ENCODE data around the gene DUOX2. TPM values are rescaled to one million over a fixed set of nuclear protein-coding genes. Genes with fewer than 3 reads are reported as not detected.
"Not testable (repeated sequence)": the region's sequence is repeated elsewhere in the genome, so short reads cannot be mapped to it uniquely, and the experiment has no call there.

DUOX2 gene
- total RNA-seq, 1 experiment from 2014 or later = 0.08 TPM

- BruUV-seq (replicated peaks); H3K4me3 ChIP-seq (ENCODE audit: low read depth in 2 of 2, low read length in 2 of 2); in situ Hi-C loops (cut with HindIII; ENCODE audit: low pct_unique_long_range_greater_than_20kb, low sequenced_read_pairs); DNase-seq (ENCODE audit: low read depth, low spot score); H3K4me1 ChIP-seq (ENCODE audit: control insufficient read depth, insufficient read depth, low read length); H3K27me3 ChIP-seq (ENCODE audit: control insufficient read depth, insufficient read depth, low read length); intact Hi-C loops (cut with micrococcal nuclease; ENCODE audit: unreplicated experiment); POLR2A ChIA-PET; ATAC-seq; H3K27ac ChIP-seq (ENCODE audit: low read length); H3K36me3 ChIP-seq (ENCODE audit: control insufficient read depth, insufficient read depth, low read length); H3K9me3 ChIP-seq (ENCODE audit: control insufficient read depth, insufficient read depth, low read depth, low read length); CTCF ChIA-PET: not testable (repeated sequence)
Measured at GRCh38 chr15:45079628-45080246, 34.2 kb downstream of the DUOX2 start.

- H3K27ac ChIP-seq (ENCODE audit: low read length); H3K36me3 ChIP-seq (ENCODE audit: control insufficient read depth, insufficient read depth, low read length); ATAC-seq; H3K4me3 ChIP-seq (ENCODE audit: low read depth in 2 of 2, low read length in 2 of 2); H3K4me1 ChIP-seq (ENCODE audit: control insufficient read depth, insufficient read depth, low read length); BruUV-seq (replicated peaks); DNase-seq (ENCODE audit: low read depth, low spot score); H3K9me3 ChIP-seq (ENCODE audit: control insufficient read depth, insufficient read depth, low read depth, low read length); CTCF ChIA-PET; in situ Hi-C loops (cut with HindIII; ENCODE audit: low pct_unique_long_range_greater_than_20kb, low sequenced_read_pairs); H3K27me3 ChIP-seq (ENCODE audit: control insufficient read depth, insufficient read depth, low read length); intact Hi-C loops (cut with micrococcal nuclease; ENCODE audit: unreplicated experiment): not testable (repeated sequence)
- POLR2A ChIA-PET = interaction anchor here (0.6 kb wide), 1 partner anchor 82 kb away, joined by 10 read pairs; no protein-coding TSS in a partner anchor
Measured at GRCh38 chr15:45079201-45079600, 34.8 kb downstream of the DUOX2 start.

GRCh38 chr15:45077391-45077790, 36.6 kb downstream of the DUOX2 start:
- POLR2A ChIA-PET; H3K4me3 ChIP-seq (ENCODE audit: low read depth in 2 of 2, low read length in 2 of 2); H3K36me3 ChIP-seq (ENCODE audit: control insufficient read depth, insufficient read depth, low read length); in situ Hi-C loops (cut with HindIII; ENCODE audit: low pct_unique_long_range_greater_than_20kb, low sequenced_read_pairs); CTCF ChIA-PET; intact Hi-C loops (cut with micrococcal nuclease; ENCODE audit: unreplicated experiment); DNase-seq (ENCODE audit: low read depth, low spot score); H3K4me1 ChIP-seq (ENCODE audit: control insufficient read depth, insufficient read depth, low read length); H3K27me3 ChIP-seq (ENCODE audit: control insufficient read depth, insufficient read depth, low read length); BruUV-seq (replicated peaks); ATAC-seq; H3K27ac ChIP-seq (ENCODE audit: low read length); H3K9me3 ChIP-seq (ENCODE audit: control insufficient read depth, insufficient read depth, low read depth, low read length): not testable (repeated sequence)

- BruUV-seq (replicated peaks); H3K27me3 ChIP-seq (ENCODE audit: control insufficient read depth, insufficient read depth, low read length); H3K9me3 ChIP-seq (ENCODE audit: control insufficient read depth, insufficient read depth, low read depth, low read length); DNase-seq (ENCODE audit: low read depth, low spot score); H3K4me3 ChIP-seq (ENCODE audit: low read depth in 2 of 2, low read length in 2 of 2); H3K4me1 ChIP-seq (ENCODE audit: control insufficient read depth, insufficient read depth, low read length); CTCF ChIA-PET; H3K36me3 ChIP-seq (ENCODE audit: control insufficient read depth, insufficient read depth, low read length); in situ Hi-C loops (cut with HindIII; ENCODE audit: low pct_unique_long_range_greater_than_20kb, low sequenced_read_pairs); H3K27ac ChIP-seq (ENCODE audit: low read length); intact Hi-C loops (cut with micrococcal nuclease; ENCODE audit: unreplicated experiment); POLR2A ChIA-PET: not testable (repeated sequence)
- ATAC-seq = peak; percentile 54; the same call in 1 of the 2 replicates
Measured at GRCh38 chr15:45075440-45076320, 38.3 kb downstream of the DUOX2 start.

GRCh38 chr15:45073602-45074001, 40.4 kb downstream of the DUOX2 start:
- intact Hi-C loops (cut with micrococcal nuclease; ENCODE audit: unreplicated experiment); H3K27ac ChIP-seq (ENCODE audit: low read length): not testable (repeated sequence)

DNA sequence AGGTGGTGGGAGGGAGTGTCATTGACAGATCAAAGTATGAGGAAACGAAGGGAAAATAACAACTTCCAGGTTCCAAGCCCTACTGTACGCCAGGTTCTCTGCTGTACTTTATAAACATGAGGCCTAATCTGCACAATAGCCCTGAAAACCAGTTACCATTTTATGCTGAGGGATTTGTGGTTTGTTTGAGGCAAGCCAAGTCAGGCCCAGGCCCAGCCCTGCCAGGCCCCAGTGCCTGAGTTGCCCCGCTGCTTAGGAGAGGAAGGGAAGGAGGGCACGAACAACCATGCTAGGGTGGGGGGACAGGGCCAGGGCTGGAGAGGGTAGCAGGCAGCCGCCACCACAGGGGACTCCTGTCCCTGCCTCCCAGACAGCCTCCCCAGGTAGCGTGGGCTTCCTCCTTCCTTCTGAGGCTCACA, 44.0 kb downstream of the DUOX2 start:
- CTCF ChIA-PET; H3K27ac ChIP-seq (ENCODE audit: low read length); intact Hi-C loops (cut with micrococcal nuclease; ENCODE audit: unreplicated experiment); H3K36me3 ChIP-seq (ENCODE audit: control insufficient read depth, insufficient read depth, low read length); in situ Hi-C loops (cut with HindIII; ENCODE audit: low pct_unique_long_range_greater_than_20kb, low sequenced_read_pairs); POLR2A ChIA-PET; H3K27me3 ChIP-seq (ENCODE audit: control insufficient read depth, insufficient read depth, low read length); H3K4me1 ChIP-seq (ENCODE audit: control insufficient read depth, insufficient read depth, low read length); H3K9me3 ChIP-seq (ENCODE audit: control insufficient read depth, insufficient read depth, low read depth, low read length); ATAC-seq; H3K4me3 ChIP-seq (ENCODE audit: low read depth in 2 of 2, low read length in 2 of 2); DNase-seq (ENCODE audit: low read depth, low spot score); BruUV-seq (replicated peaks): not testable (repeated sequence)

More at GRCh38 chr15:45073602-45074001, 40.4 kb downstream of the DUOX2 start:
- ATAC-seq; H3K36me3 ChIP-seq (ENCODE audit: control insufficient read depth, insufficient read depth, low read length); H3K4me1 ChIP-seq (ENCODE audit: control insufficient read depth, insufficient read depth, low read length); H3K27me3 ChIP-seq (ENCODE audit: control insufficient read depth, insufficient read depth, low read length); BruUV-seq (replicated peaks); POLR2A ChIA-PET; DNase-seq (ENCODE audit: low read depth, low spot score); in situ Hi-C loops (cut with HindIII; ENCODE audit: low pct_unique_long_range_greater_than_20kb, low sequenced_read_pairs); CTCF ChIA-PET; H3K4me3 ChIP-seq (ENCODE audit: low read depth in 2 of 2, low read length in 2 of 2); H3K9me3 ChIP-seq (ENCODE audit: control insufficient read depth, insufficient read depth, low read depth, low read length): not testable (repeated sequence)

All from Panc1 (cell line).